NCI-H2196 treated with DMSO at 0.1 percent for 48 hours (cell line): ENCODE data around the gene NFS1.
"Not testable (repeated sequence)": the region's sequence is repeated elsewhere in the genome, so short reads cannot be mapped to it uniquely, and the experiment has no call there.

Experiments used
- DNase-seq: peaks from one replicate; lab custom pipeline; 2025; ENCODE audit not compliant: unreplicated experiment; lab: John Stamatoyannopoulos, UW

The NFS1 gene

GRCh38 chr20:35710039-35710438, 10.9 kb upstream of the NFS1 start:
- no peak for DNase-seq

DNA sequence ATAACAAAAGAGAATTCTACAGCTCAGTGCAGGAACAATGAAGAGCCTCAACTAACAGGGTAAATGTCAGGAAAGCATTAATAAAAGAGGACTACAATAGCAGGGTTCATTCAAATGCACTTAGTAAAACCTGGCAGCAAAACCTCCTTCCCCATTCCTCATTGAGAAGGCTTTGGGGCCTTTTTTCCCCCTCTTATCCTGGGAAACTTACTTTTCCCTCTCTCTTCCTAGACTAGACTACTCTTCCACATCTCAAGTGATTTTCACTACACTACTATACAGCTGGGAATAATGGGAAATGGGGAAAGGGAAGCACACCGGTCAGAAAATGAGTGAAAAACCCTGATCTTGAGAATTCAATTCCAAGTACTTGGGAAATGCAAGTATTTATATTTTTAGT, 10.1 kb upstream of the NFS1 start:
- DNase-seq: no peak

- no peak for DNase-seq
These were observed 9.3 kb upstream of the NFS1 start for GRCh38 chr20:35708502-35708901.

DNA sequence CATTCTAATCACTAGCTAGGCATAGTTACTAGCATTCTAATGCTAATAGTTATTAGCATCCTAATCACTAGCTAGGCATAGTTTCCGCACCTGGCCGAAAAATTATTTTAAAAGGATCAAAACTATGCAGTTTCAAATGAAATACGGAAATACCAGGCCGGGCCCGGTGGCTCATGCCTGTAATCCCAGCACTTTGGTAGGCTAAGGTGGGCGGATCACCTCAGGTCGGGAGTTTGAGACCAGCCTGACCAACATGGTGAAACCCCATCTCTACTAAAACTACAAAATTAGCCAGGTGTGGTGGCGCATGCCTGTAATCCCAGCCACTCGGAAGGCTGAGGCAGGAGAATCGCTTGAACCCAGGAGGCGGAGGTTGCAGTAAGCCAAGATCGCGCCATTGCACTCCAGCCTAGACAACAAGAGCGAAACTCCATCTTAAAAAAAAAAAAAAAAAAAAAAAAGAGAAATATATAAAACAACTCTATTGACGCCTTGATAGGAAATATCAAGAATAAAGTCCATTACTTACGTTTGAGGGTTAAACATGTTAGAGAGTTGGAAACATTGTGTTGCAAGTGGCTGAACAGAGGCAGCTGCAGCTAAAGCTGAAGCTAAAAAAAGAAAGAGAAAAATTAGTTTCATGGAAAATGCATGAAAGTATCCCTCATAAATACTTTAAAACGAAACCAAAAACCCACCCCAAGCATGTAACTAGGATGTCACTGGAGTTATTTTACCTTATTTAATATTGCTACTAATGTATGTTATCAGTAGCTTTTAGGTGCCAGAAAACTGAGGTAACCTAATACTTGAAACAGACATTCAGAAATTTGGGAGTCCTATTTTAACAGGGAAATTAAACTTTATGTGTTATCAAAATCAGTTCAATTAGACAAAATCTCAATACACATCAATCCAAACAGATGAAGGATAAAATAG, 7.7 kb upstream of the NFS1 start:
- not testable (repeated sequence) for DNase-seq

DNA sequence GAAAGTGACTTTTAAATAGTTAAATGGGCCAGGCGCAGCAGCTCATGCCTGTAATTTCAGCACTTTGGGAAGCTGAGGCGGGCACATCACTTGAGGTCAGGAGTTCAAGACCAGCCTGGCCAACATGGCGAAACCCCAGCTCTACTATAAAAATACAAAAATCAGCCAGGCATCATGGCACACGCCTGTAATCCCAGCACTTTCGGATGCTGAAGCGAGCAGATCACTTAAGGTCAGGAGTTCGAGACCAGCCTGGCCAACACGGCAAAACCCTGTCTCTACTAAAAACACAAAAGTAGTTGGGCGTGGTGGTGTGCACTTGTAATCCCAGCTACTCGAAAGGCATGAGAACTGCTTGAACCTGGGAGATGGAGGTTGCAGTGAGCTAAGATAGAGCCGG, 6.7 kb upstream of the NFS1 start:
- DNase-seq: not testable (repeated sequence)

- DNase-seq: no peak
These were observed 5.5 kb upstream of the NFS1 start for GRCh38 chr20:35704514-35705261.

- DNase-seq: no peak
These were observed 3.9 kb upstream of the NFS1 start for GRCh38 chr20:35702824-35703695.

DNA sequence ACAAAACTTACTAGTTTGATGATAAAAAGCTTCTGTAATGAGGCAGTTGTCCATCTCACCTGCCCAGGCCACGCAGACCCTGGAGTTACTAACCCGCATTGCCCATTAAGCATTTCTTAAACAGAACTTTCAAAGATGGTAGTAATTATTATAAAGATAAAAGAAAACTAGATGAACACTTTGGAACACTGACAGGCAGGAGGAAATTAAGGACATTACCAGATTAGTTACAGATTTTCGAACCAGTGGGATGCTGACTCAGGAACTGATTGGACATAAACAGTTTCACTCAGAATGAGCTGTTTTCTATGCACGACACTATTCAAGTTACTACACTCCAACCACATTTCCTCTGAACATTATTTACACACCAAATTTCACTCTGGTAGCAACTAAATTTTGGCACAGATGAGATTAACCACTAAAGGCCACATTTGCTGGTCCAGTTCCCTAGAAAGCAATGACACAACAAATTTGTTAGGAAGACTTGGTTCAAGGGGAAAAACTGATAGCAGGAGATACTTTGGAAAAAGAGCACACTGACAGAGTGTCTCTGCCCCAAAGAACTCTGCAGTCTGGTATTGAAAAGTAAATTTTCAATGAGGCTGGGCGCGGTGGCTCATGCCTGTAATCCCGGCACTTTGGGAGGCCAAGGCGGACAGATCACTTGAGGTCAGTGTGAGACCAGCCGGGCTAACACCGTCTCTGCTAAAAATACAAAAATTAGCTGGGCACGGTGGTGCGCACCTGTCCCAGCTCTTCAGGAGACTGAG, 3.1 kb upstream of the NFS1 start:
- no peak for DNase-seq

- DNase-seq: no peak
These were observed 1.5 kb upstream of the NFS1 start for GRCh38 chr20:35700625-35701148.

- DNase-seq: no peak
These were observed 939 bp upstream of the NFS1 start for GRCh38 chr20:35699957-35700624.

- no peak for DNase-seq
These were observed 640 bp downstream of the NFS1 start for GRCh38 chr20:35698298-35699126.

DNA sequence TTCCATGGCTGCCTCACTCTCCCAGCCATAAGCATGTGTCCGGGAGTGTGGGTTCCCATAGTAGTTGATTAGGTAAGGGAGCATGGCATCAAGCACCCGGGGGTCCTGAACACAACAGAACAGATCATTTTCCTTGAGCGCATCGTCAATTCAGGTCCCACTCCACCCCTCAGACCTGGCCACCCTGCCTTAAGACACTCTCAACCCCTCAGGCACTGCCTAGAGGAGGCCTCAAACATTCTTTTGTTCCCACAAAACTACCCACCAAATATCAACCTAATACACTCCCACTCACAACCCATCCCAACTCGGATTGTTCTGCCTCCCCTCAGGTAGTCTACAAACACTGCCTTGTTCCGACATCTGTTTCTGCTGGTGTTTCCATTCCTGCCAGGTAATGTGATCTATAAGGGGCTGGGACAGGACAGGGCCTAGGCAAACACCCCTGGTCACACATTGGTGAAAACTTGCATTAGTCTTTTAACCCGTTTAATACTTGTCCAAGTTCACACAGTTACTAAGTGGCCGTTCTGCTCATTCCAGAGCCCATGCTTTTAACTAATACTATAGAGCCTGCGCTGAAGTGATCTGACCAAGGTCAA, 1.4 kb downstream of the NFS1 start:
- no peak for DNase-seq

DNA sequence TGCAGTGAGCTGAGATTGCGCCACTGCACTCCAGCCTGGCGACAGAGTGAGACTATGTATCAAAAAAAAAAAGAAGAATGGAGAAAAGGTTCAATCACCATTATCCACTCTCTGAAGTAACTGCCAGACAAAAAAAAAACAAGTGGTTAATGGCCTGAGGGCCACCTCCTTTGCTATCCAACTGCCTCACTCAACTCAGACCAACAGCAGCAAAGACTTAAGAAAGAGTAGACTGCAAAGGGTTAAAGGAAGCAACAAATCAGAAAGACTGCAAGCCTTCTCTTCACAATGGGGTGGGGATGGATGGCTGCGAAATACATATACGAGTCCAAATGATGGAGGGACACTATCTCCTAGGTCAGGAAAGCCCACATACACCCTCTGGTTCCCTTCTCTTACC, 3.2 kb downstream of the NFS1 start:
- DNase-seq: no peak

- DNase-seq: no peak
These were observed 3.9 kb downstream of the NFS1 start for GRCh38 chr20:35695245-35695749.

- no peak for DNase-seq
These were observed 8.9 kb downstream of the NFS1 start for GRCh38 chr20:35690265-35690664.

DNA sequence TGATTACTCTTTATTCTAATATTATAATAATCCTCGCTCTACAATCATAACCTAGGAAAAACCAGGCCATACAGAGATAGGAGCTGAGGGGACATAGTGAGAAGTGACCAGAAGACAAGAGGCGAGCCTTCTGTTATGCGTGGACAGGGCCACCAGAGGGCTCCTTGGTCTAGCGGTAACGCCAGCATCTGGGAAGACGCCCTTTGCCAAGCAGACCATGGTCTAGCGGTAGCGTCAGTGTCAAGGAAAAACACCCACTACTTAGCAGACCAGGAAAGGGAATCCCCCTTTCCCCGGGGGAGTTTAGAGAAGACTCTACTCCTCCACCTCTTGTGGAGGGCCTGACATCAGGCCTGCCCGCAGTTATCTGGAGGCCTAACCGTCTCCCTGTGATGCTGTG, 12.3 kb downstream of the NFS1 start:
- not testable (repeated sequence) for DNase-seq

GRCh38 chr20:35685368-35685767, 13.8 kb downstream of the NFS1 start:
- not testable (repeated sequence) for DNase-seq

DNA sequence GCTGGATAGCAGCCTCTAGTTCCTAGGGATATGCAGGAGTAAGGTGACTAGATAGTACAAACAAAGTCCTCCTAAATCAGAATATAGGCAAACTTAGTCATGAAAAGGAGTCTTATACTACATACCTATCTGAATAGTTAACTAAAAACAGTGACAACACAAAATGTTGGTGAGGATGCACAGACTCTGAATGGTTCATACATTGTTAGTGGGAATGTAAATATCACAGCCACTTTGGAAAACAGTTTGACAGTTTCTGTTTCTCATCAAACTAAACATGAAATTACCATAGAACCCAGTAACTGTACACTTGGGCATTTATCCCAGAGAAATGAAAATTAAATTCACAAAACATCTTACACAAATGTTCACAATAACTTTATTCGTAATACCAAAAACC, 17.2 kb downstream of the NFS1 start:
- no peak for DNase-seq
